OCI-LY7 (cell line): Measurements from ENCODE around the gene FBXL17.

Source experiments
- CTCF ChIP-seq: fragments of 200-600 bp; sonication (generic); conservative IDR thresholded peaks from 2 replicates; pipeline ENCODE4 v1.5.1; 2014; ENCODE audit warnings: mild to moderate bottlenecking, antibody characterized with exemption, low read length, moderate library complexity, mixed read lengths
- EZH2phosphoT487 ChIP-seq: fragments of 200-600 bp; sonication (generic); IDR thresholded peaks from 2 replicates; pipeline ENCODE4 v1.6.1; 2018; ENCODE audit warnings: low read depth, borderline replicate concordance, mild to moderate bottlenecking, mixed run types, antibody characterized with exemption, low read length, moderate library complexity, mixed read lengths

- no peak for TF ChIP-seq CTCF
- no peak for TF ChIP-seq EZH2phosphoT487
Measured at GRCh38 chr5:108149369-108149768, 232.5 kb downstream of the FBXL17 start.
